ENCODE data around the gene BTD. TPM values are rescaled to one million over a fixed set of nuclear protein-coding genes. Genes with fewer than 3 reads are reported as not detected.

BTD gene, protein sequence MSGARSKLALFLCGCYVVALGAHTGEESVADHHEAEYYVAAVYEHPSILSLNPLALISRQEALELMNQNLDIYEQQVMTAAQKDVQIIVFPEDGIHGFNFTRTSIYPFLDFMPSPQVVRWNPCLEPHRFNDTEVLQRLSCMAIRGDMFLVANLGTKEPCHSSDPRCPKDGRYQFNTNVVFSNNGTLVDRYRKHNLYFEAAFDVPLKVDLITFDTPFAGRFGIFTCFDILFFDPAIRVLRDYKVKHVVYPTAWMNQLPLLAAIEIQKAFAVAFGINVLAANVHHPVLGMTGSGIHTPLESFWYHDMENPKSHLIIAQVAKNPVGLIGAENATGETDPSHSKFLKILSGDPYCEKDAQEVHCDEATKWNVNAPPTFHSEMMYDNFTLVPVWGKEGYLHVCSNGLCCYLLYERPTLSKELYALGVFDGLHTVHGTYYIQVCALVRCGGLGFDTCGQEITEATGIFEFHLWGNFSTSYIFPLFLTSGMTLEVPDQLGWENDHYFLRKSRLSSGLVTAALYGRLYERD
- 8.9 and 15.9 TPM in 2 replicates for total RNA-seq

GRCh38 chr3:15601399-15602145, at the start of gene BTD, which contains the start of gene HACL1:
BTD (plus strand) TSS chr3:15601745; CDS start chr3:15635440, 33,695 bp downstream.
HACL1 (minus strand) TSS chr3:15601569; CDS start chr3:15601463, 106 bp downstream.

Other genes starting within 250 kb of the BTD start
- gene METTL6, start 174.2 kb upstream of the BTD start, total RNA-seq = 14.6 and 23.2 TPM in 2 replicates
- 7.0 and 12.5 TPM in 2 replicates for gene EAF1, start 174.1 kb upstream of the BTD start, total RNA-seq
- gene COLQ, start 80.0 kb upstream of the BTD start, total RNA-seq = 0.09 and 0.23 TPM in 2 replicates
- 10.6 and 11.0 TPM in 2 replicates for gene HACL1, start 176 bp upstream of the BTD start, total RNA-seq
- gene ANKRD28, start 196.2 kb downstream of the BTD start, total RNA-seq = 30.1 and 42.4 TPM in 2 replicates